ENCODE measurements around the gene LPAR1.

- TF ChIP-seq CTCF (IDR thresholded peaks at IDR 0.05 in 2 of 3, conservative IDR thresholded peaks at IDR 0.05 in 1 of 3; ENCODE audit: control insufficient read depth in 2 of 3, extremely low read depth in 1 of 3, insufficient read depth in 1 of 3, low read depth in 3 of 3, low read length in 3 of 3), result no peak
- no peak for TF ChIP-seq EP300 (IDR thresholded peaks at IDR 0.05; ENCODE audit: borderline replicate concordance in 1 of 2, control insufficient read depth in 1 of 2, low read depth in 2 of 2, low read length in 2 of 2)
- no peak for TF ChIP-seq GABPA (IDR thresholded peaks at IDR 0.05; ENCODE audit: low read depth)
- no peak for TF ChIP-seq ZSCAN29 (IDR thresholded peaks at IDR 0.05)
- TF ChIP-seq POLR2A (IDR thresholded peaks at IDR 0.05; ENCODE audit: low read depth, low read length), result no peak
- no peak for TF ChIP-seq FOXM1 (IDR thresholded peaks at IDR 0.05; ENCODE audit: low read depth, low read length)
- TF ChIP-seq RFX5 (IDR thresholded peaks at IDR 0.05; ENCODE audit: low read depth, low read length), result no peak
- TF ChIP-seq MTA3 (IDR thresholded peaks at IDR 0.05; ENCODE audit: borderline replicate concordance, low read length), result no peak
- no peak for TF ChIP-seq SMAD1 (IDR thresholded peaks at IDR 0.05; ENCODE audit: low read depth, partially characterized antibody)
- TF ChIP-seq ZNF274 (IDR thresholded peaks at IDR 0.05; ENCODE audit: insufficient read depth, insufficient read length), result no peak
- TF ChIP-seq CBFB (IDR thresholded peaks at IDR 0.05; ENCODE audit: low read depth), result no peak
Observed at GRCh38 chr9:110947491-110948044, 90.7 kb downstream of the LPAR1 start.

All from GM12878 (cell line).